Measurements from ENCODE around the gene PKD2L1. TPM values are rescaled to one million over a fixed set of nuclear protein-coding genes. Genes with fewer than 3 reads are reported as not detected.

Gene PKD2L1
- not detected in 2 replicates for total RNA-seq

DNA sequence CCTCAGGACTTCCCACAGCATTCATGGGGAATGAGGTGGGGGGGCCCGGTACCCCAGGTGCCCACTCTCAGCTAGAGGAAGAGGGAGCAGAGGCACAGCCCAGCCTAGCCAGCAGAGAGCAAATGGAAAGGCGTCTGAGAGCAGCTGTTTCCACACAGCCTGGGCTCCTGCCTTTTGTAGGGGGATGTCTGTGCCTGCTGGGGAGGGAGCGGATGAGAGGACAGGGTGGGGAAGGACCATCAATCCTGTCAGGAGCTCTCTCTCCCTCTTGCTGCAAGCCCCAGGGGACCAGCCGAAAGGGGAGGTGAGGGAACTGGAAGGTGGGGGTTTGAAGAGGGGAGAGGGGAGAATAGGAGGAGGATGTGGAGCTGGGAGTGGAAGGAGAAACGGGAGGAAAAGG, at the start of gene PKD2L1:
Gene PKD2L1 (minus strand): TSS at position 150 of the 400 bp plus-strand sequence. CDS start 125 bp downstream, at position 25.

DNA sequence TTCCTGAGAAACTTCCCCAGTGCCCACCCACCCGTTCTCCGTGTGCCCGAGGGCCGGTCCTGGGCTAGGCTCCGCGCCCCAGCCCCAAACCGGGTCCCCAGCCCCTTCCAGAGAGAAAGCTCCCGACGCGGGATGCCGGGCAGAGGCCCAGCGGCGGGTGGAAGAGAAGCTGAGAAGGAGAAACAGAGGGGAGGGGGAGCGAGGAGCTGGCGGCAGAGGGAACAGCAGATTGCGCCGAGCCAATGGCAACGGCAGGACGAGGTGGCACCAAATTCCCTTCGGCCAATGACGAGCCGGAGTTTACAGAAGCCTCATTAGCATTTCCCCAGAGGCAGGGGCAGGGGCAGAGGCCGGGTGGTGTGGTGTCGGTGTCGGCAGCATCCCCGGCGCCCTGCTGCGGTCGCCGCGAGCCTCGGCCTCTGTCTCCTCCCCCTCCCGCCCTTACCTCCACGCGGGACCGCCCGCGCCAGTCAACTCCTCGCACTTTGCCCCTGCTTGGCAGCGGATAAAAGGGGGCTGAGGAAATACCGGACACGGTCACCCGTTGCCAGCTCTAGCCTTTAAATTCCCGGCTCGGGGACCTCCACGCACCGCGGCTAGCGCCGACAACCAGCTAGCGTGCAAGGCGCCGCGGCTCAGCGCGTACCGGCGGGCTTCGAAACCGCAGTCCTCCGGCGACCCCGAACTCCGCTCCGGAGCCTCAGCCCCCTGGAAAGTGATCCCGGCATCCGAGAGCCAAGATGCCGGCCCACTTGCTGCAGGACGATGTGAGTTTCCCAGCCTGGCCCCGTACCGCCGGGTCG, 16.9 kb upstream of the PKD2L1 start, which contains the start of gene SCD:
Gene SCD (plus strand): TSS at position 469 of the 803 bp plus-strand sequence. CDS start 272 bp downstream, at position 741.

DNA sequence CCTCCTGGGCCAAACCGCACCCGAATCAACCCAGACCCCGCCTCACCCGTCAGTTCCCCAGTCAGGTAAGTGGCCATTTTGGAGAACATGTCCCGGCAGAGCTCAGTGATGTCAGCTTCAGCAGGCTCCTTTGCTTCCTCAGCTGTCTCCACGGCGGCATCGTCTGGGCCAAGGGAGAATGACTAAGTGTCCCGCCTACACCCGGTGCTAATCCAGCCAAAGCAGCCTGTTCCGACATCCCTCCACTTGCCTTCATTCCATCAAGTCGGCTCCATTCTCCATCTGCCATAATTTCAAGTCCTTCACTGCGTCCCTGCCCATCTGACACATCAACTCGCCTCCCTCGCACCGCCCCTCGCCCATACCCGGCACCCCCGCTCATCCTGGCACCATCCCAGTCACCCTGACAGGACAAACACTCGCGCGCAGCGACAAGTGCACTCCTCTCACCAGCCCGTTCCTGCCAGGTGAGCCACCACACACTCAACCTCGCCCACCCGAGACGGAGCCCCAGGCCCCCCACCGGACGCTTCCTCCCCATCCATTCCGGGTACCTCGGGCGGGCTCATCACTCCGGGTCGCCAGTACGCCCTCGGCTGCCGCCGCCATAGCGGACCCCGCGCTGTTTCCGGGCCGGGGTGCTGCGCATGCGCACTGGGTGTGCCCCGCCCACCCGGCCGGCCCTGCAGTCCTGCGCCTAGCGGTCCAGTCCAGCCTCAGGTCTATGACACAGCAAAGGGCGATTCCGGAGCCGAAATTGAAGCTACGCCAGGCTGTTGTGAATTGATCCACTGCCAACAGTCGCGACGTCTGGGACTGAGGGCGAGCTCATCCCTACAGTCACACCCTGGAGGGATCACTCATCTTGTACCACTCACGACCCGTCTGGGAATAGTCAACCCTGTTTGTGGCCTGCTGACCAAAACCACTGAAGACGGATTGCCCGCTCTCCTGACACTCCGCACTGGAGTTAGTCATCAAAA, 43.7 kb downstream of the PKD2L1 start, which contains the start of gene BLOC1S2:
Gene BLOC1S2 (minus strand): TSS at position 630 of the 983 bp plus-strand sequence. CDS start 21 bp downstream, at position 609.

DNA sequence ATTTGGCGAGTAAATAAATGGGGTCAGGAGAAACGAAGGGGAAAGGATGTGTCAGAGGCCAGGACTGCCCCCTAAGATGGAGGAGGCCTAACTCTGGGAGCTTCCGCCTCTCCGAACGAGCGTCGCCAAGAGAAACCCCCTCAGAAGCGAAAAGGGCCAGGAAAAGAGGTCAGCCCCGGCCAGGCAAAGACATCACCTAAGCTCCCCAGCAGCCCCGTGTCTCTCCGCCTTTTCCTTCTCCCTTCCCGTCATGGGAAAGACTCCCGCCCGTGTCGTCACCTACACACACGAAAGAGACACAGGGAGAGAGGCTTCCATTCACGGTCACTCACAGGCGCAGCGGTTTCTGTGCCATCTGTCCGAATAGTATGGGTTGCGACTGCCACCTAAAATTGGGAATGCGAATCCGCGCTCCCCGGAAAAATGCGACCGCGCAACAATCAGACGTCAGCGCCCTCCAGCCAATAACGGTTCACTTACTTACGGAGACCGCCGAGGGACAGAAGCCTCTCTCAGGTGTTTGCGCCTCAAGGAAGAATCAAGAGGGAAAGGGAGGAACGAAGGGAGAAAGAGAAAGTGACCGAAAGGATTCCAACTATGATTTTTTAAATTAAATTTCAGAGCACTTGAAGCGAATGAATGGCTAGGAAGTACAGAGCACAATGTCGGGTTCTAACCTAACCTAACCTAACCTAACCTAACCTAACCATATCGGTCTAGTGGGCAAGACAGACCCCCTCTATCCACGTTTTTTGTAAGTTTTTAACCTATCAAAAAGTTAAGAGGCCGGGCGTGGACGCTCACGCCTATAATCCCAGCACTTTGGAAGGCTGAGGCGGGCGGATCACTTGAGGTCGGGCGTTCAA, 62.6 kb downstream of the PKD2L1 start, which contains the start of gene CWF19L1:
Gene CWF19L1 (minus strand): TSS at position 400 of the 866 bp plus-strand sequence. CDS start 45 bp downstream, at position 355.

Other genes with a start within 250 kb of the PKD2L1 start
- not detected in 2 replicates for gene CPN1, start 248.4 kb downstream of the PKD2L1 start, total RNA-seq
- gene ERLIN1, start 144.2 kb downstream of the PKD2L1 start, total RNA-seq: 43.9 and 47.7 TPM in 2 replicates
- gene CHUK, start 100.6 kb downstream of the PKD2L1 start, total RNA-seq: 22.6 and 23.2 TPM in 2 replicates
- 25.0 and 30.8 TPM in 2 replicates for gene CWF19L1, start 62.6 kb downstream of the PKD2L1 start, total RNA-seq
- gene BLOC1S2, start 43.5 kb downstream of the PKD2L1 start, total RNA-seq: 44.0 and 53.5 TPM in 2 replicates
- gene SCD, start 17.0 kb upstream of the PKD2L1 start, total RNA-seq: 30.9 and 35.4 TPM in 2 replicates
- gene WNT8B, start 132.8 kb upstream of the PKD2L1 start, total RNA-seq: not detected in 2 replicates
- gene SEC31B, start 189.6 kb upstream of the PKD2L1 start, total RNA-seq: 2.4 and 5.4 TPM in 2 replicates
- gene NDUFB8, start 199.6 kb upstream of the PKD2L1 start, total RNA-seq: 170 and 206 TPM in 2 replicates
- 6.9 and 11.6 TPM in 2 replicates for gene HIF1AN, start 205.7 kb upstream of the PKD2L1 start, total RNA-seq